HG03064 (cell line): Measurements from ENCODE around the gene MANBA.

ENCODE experiments used
- ATAC-seq: cut with Tn5 transposase; IDR thresholded peaks from one replicate; pipeline ENCODE4 v1.9.1; 2021; ENCODE audit warnings: low read depth; ENCODE audit not compliant: unreplicated experiment

Gene MANBA

DNA sequence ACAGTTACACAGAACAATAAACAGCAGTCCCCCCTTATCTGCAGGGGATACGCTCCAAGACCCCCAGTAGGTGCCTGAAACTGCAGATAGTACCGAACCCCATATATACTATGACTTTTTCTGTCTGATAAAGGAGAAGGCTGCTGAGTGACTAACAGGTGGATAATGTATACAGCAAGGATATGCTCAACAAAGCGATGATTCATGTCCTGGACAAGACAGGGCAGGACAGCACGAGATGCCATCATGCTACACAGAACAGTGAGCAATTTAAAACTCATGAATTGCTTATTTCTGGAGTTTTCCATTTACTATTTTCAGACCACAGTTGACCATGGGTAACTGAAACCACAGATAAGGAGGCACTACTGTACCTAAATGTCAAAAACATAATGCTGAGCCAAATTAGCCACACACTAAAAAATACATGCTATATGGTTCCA is 76.1 kb downstream of the MANBA start:
- peak; percentile 30 for ATAC-seq

DNA sequence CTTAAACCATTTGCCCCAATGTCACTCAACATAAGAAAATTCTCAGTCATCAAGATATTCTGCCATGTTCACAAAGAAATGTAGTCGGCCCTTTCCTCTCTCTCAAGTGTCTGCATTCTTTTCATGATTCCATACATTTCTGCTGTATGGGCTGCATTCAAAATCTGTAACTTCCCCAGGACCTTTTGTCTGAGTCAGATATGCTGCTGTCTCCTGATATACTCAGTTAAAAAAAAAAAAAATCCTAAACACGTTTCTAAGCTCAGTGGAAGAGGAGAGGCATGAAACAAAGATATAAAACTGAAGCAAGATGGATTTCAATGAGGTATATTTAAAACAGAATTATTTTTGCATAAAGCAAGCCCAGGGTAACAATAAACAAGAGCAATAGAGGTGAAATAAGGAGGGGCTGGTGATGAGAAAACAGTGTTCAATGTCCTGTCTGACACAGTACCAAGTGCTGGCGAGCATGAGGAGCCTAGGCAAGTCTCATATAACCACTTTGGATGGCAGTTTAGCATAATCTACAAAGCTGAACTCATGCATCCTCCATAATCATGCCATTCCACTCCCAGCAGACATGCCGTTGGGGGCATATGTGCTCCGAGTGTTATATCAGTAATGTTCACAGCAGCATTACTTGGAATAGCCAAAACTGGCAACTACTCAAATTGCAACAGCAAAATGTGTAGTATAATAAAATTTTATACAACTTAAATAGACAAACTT is 76.7 kb downstream of the MANBA start:
- no peak for ATAC-seq

DNA sequence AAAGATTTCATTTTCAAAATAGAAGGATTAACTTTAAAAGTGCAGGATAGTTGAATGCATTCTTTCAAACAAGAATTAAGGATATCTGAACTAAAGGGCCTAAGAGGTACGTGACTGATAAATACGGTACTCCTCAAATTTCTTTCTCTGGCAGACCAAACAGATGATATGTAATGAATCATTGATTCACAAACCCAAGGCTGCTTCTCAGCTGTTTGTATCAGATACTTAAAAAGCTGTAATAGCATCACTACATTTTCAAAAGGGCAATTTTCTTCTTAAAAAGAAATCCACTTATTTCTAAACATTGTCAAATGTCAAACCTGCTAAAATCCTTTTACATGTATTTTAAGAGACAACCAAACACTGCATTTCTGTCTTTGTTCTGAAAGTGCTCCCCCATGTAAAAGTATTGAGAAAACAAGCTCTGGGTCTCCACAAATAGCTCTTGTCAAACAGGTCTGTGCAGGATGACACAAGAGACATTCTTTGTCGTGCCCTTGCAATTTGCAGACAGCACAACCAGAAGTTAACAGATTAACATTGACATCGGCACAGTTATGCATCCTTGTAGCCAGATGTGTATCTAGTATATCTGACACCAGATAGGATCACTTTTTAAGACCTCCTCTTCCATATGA is 82.0 kb downstream of the MANBA start:
- no peak for ATAC-seq

DNA sequence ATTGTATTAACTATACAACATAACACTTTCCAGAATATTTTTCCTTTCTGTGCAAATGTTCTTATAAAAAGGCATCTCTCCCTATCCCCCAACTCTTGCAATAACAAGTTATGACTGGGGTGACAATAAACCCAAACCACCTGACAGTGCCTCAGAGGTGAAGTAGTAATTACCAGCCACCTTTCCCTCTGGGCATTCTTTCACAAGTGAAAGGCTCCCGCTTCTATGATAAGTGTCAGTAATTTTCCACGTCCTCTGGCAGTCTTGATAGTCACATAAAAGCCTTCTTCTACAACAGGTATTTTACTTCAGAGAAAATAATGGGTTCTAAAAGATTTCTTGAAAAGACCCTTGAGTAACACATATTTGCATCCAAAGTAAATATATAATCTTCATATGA is 82.7 kb downstream of the MANBA start:
- no peak for ATAC-seq

DNA sequence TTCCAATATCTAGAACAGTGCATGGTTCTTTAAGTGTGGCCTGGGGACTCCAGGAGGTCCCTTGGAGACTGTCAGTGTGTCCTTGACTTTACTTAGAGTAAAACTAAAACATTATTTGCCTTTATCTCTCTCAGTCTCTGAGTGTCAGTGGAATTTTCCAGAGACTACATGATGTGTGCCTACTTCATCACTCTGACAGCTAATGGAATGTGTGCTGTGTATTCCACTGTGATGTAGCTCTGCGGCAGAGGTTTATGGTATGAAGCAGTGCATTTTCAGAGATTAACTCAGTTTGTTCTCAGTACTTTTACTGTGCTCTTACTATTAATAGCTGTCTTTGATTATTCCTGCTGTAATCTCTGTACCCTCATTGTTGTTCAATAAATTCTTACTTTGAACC is 85.6 kb downstream of the MANBA start:
- no peak for ATAC-seq

DNA sequence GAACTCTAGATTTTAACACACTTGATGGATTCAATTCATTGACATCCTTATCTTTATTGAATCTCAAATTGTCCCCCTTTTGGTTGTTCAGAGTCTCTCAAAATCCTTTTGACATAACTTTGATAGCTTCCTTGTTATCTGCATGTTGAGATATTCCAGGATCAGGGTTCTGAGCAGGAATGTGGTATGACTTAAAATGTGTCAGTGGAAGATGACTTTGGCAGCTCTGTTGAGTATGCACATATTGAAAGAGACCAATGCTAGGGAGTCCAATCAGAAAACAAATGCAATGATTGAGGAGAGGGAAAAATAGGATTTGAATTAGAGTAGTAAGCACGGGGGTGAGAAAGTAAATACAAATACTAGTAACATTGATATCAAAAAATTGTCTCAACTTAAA is 93.8 kb downstream of the MANBA start:
- ATAC-seq: no peak

DNA sequence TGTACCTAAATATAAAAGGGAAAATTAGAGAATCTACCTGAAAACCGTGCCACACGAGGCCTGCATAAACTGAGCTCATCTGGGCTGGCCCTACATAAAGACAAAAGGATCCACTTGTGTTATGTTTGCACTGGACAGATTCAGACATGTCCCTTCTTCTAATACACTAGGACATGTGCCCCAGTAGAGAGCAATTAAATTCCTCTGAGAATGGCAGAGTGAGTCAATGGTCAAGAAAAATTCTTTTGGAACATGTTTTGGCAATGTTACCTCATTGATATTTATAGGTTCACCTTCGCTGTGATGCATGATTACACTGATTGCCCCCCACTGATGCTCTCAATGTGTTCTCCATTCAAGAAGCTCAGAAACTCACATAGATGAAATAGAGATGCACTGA is 95.2 kb downstream of the MANBA start:
- ATAC-seq: no peak

DNA sequence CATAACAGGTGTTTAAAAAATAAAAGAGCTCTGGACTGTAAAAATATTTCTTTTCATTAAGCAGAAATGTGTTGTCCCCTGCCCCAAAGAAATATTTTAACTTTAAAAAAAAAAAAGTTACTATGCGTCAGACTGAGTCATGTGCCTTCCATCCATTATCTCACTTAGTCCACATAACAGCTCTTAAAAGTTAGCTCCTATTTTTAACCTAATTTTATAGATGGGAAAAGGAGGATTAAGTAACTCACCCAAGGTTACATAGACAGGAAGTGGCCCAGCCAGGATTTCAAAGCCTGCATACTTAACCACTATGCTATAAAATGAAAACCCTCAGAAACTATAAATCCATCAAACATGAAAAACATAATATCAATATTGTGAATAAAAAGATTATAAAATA is 97.7 kb downstream of the MANBA start:
- ATAC-seq: no peak

DNA sequence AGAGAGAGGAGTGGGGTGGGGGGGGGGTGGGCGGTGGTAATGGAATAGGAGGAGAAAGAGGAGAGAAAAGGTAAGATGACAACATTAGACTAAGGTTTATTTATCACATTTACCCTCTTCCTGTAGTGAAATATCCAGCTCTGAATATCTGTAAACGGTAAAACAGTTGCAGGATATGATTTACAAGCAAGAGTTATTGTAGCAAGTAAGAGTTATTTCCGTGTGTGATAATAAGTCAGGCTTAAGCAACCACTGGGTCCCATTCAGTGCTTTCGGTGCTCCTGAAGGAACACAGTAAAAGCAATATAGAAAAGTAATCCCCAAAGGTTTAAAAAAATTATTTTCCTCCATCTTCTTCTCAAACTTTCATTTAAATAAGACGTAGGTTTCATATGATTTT is 103.6 kb downstream of the MANBA start:
- ATAC-seq: no peak

DNA sequence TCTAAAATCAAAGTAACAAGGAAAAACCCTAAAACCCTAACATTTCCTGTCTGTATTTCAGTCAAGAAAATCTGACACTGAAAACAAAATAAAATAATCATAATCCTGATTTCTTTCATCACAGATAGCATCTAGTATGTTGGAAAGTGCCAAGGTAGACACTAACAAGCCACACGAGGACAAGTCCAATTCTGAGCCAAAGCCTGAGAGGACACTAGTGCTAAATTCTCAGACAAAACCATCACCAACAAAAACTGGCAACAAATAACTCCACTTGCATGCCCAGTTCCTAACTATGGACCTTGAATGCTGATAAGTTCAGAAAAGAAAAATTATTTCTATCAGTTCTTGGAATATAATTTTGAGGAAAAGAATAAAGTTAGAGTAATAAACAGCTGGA is 113.7 kb downstream of the MANBA start:
- ATAC-seq: no peak

DNA sequence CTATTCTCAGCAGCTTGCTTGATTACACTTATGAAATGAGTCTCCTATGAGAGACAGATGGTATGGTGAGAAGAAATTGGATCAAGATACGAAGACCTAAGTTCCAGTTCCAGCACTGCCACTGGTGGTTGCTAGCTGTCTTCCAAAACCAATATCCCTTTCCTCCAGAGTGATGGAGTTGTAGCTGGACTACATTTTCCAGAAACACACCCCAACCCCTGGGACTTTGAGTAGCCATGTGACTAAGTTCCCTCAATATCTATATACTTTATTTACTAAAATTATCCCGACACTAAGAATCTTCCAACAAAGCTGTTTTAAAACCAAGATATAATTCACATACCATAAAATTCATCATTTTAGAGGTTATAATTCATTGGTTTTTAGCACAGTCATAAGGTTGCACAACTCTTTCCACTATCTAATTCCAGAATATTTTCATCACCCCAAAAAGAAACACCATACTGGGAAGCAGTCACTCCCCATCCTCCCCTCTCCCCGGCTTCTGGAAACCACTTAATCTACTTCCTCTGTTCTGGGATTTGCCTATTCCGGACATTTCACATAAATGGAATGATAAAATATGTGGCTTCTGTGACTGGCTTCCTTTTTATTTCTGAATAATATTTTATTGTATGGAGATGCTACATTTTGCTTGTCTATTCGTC is 118.0 kb downstream of the MANBA start:
- ATAC-seq: no peak

DNA sequence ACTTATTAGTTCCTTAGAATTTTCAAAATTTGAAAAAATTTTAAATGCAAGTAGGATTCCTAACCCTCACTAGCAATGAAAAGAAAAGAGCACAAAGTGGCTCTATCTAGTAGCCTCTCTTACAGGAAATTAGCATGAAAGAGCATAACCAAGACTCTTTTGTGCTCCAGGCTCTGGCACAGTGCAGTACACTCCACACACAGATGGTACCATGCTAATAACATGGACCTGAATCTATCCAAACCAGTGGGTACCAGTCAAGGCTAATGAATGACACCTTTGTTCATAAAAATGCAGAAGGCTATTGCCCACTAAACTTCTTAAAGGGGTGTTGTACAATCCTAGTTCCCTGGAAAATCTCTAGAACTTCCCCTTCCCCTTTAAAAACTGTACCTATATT is 119.0 kb downstream of the MANBA start:
- ATAC-seq: no peak

DNA sequence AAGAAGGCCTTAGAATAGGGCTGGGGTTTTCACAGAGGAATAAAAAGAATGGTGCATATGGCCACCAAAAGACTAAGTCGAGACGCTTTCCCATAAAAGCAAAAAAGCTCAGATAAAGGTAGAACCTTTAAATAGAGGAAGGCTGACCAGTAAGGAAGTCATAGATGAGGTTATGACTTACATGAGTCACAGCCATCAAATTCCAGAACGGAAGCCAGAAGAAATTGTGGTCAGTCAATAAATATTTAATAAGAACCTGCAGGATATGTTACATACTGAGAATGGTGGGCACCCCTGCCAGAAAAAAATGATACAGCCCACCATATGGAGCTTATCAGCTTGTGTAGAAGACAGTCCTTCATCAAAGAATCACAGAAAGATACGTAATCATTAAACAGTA is 120.1 kb downstream of the MANBA start:
- ATAC-seq: no peak

DNA sequence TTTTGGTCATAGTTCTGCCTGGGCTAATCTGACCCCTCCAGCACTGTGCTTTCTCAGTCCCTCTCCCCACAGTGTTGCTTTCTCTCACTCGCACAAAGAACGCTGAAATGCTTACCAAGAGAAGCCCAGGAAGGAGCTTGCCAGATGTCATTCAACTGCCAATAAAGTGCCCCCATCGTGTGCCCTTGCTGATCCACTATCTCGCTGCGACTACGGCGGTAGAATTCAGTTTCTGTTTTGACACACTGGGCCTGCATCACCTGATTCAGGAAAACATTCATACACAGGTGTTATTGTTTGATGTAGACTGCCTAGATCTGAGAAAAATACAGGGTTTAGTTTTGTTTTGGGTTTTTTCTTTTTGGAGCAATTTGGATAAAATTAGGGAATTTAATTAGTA is 121.2 kb downstream of the MANBA start:
- no peak for ATAC-seq

DNA sequence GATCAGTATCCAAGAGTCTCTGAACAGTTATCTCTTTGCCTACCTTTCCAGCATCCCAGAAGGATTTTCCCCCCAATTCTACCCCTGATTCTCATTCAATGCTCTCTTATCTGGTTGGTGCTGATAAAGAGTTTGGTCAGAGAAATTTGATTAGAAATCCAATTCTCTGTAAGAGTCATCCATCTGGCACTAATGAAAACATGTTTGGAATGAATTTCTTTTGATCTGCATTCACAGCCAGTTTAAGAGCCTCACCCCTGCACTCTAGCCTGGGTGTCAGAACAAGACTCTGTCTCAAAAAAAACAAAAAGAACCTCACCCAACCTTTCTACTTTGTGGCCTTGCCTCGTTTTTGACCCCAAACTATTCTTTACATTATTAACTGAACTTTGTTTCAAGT is 122.1 kb downstream of the MANBA start:
- ATAC-seq: no peak

DNA sequence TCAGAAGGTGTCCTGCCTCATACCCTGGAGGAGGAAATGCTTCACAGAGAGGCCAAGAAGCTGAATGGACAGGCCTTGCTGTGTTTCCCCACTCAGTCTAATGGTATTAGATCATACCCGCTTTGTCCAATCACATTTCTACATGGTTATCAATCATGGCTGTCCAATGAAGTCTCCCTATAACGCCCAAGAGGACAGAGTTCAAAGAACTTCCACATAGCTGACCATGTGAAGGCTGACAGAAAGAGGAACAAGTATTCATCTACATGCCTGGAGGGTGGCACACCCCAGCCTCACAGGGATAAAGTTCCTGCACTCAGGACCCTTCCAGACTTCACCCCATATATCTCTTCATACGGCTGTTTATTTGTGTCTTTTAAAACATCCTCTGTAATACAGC is 123.4 kb downstream of the MANBA start:
- no peak for ATAC-seq

DNA sequence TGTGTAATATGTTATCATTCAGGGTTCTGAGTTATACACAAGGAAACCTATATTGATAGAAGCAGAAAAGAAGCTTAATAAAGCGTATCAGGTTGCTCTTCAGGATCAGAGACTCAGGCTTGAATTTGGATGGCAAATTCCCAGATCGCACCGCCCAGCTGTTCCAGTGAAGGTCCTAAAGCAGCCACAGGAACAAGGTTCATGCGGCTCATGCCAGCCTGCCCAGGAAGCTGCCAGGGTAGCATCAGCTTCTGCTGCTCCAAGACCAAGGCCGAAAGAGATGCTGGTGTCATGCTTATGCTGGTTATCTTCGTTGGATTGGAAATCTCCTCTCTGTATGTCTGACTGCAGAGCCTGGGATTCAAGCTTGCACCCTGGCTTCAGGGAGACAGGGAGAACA is 127.7 kb downstream of the MANBA start:
- ATAC-seq: no peak

DNA sequence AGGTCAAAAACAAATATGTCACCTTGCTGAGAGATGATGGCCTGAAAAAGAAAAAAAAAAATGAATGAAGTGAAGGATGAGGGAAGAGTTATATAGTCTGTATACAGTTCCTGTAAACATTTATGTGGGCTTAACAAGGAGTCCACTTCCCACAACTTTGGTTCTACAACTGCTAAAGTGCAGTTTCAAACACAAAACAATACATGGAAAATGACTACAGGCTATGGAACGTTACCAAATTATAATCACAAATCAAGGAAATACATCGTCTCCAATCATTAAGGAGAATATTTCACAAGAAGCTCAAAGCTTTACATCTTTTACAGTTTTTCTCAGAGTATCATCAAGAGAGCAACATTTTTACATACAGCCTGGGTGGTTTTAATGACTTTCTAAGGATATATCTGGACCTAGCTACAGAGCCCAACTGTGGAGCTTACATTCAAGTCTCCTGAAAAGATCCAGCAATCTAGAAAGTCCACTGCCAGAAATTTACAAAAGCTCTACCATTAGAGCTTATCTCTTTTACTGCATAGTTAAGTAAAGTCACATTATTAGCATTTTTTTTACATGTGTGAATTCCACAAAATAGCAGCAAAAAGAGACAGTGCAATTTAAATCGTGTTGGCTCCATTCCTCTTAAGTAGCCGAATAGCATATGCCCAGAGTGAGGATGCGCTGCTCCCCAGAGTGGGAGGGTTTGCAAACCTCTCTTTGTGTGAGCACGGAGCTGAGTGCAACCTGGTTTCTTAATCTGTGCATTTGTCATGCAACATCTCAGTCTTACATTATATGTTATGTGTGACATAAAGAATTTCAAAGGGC is 128.3 kb downstream of the MANBA start:
- ATAC-seq: no peak

DNA sequence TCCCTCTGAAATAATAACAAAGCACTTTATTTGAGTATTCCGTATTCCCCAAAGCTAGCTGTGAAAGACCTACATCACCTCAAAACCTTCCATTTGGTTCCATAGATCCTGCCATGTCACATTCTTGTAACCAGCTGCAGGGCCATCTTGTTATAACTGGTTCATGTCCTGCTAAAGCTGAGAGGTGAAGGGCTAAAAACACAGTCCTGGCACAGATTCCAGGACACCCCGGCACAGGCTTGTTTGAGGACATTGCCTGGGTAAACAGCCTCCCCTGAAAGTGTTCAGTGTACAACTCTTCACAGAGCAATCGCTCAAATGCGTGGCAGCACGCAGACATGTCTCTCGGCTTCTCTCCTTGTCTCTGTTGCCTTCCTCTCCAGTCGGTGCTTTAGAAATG is 129.2 kb downstream of the MANBA start:
- ATAC-seq: no peak

DNA sequence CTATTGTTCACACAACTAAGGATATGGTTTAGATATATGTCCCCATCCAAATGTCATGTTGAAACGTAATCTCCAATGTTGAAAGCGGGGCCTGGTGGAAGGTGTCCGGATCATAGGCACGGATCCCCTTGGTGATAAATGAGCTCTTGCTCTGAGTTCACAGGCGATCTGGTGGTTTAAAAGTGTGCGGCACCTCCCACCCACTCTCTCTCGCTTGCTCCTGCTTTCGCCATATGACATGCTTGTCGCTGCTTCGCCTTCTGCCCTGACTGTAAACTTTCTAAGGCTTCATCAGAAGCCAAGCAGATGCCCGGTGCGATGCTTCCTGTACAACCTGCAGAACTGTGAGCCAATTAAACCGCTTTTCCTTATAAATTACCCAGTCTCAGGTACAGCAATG is 131.1 kb downstream of the MANBA start:
- no peak for ATAC-seq

DNA sequence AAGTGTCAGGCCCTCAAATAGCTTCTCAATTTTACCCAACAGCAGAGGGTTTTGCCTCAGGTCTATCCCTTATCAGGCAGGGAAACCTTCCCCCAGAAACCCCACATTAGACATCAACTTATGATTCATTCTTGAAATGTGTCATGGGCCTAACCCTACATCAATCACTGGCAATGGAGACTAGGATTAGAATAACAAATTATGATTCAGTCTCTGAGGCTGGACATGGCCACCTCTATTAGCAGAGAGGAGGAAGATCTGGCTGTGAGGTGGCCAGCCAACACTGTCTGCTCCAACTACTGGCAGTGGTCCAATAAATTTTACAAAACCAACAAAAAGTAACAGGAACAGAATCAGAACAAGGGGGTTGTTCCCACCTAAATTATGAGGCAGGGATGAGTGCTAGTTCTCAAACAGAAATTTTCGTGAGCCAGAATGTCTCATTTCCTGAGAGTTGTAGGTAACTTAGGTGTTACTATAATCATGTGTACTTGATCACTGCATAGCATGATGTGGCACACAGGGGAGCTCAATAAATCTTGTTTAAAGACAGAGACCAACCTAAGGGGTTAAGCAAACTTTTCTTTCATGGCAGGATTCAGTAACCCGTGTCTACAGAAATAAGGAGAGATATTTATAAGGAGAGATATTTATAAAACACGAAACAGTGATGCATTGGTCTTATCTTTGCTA is 132.8 kb downstream of the MANBA start:
- no peak for ATAC-seq
